Smooth muscle cell (in vitro differentiated cells): ENCODE results near the gene ACSL1. TPM values are rescaled to one million over a fixed set of nuclear protein-coding genes. Genes with fewer than 3 reads are reported as not detected.

Experiments
- DNase-seq: peaks from one replicate; lab custom pipeline; 2025; ENCODE audit not compliant: unreplicated experiment; lab: John Stamatoyannopoulos, UW
- H2AFZ ChIP-seq: fragments of 200-600 bp; sonication (generic); 2 replicates; pipeline ENCODE4 v1.6.0; 2016; ENCODE audit warnings: antibody characterized with exemption, low read depth, mild to moderate bottlenecking
- H3F3A ChIP-seq: fragments of 200-600 bp; sonication (generic); 2 replicates; pipeline ENCODE4 v1.6.0; 2017; ENCODE audit warnings: antibody characterized with exemption, low read depth
- H3K27ac ChIP-seq: fragments of 200-600 bp; sonication (generic); 2 replicates; pipeline ENCODE4 v1.5.1; 2016; ENCODE audit warnings: low read depth, mild to moderate bottlenecking
- H3K27me3 ChIP-seq: fragments of 200-600 bp; sonication (generic); 2 replicates; pipeline ENCODE4 v1.6.1; 2016; ENCODE audit warnings: low read depth, mild to moderate bottlenecking
- H3K36me3 ChIP-seq: fragments of 200-600 bp; sonication (generic); 2 replicates; pipeline ENCODE4 v1.5.1; 2016; ENCODE audit warnings: low read depth
- H3K4me1 ChIP-seq: fragments of 200-600 bp; sonication (generic); 2 replicates; pipeline ENCODE4 v1.5.1; 2016; ENCODE audit warnings: low read depth
- H3K4me2 ChIP-seq: fragments of 200-600 bp; sonication (generic); 2 replicates; pipeline ENCODE4 v1.6.0; 2016; ENCODE audit warnings: mild to moderate bottlenecking
- H3K4me3 ChIP-seq: fragments of 200-600 bp; sonication (generic); 2 replicates; pipeline ENCODE4 v1.5.1; 2016; ENCODE audit warnings: mild to moderate bottlenecking
- H3K79me2 ChIP-seq: fragments of 200-600 bp; sonication (generic); 2 replicates; pipeline ENCODE4 v1.6.0; 2016; ENCODE audit warnings: low read depth, mild to moderate bottlenecking
- H3K9ac ChIP-seq: fragments of 200-600 bp; sonication (generic); 2 replicates; pipeline ENCODE4 v1.6.0; 2016; ENCODE audit warnings: low read depth
- H3K9me3 ChIP-seq: fragments of 200-600 bp; sonication (generic); replicated peaks from 2 replicates; pipeline ENCODE4 v1.5.1; 2016; ENCODE audit warnings: low read depth
- H4K20me1 ChIP-seq: fragments of 200-600 bp; sonication (generic); 2 replicates; pipeline ENCODE4 v1.6.0; 2016; ENCODE audit warnings: low read depth
- CTCF ChIP-seq: fragments of 200-600 bp; sonication (generic); IDR thresholded peaks from 2 replicates; pipeline ENCODE4 v1.5.1; 2017; ENCODE audit warnings: borderline replicate concordance, mild to moderate bottlenecking, antibody characterized with exemption; ENCODE audit not compliant: insufficient read depth, poor library complexity, severe bottlenecking
- WGBS: methylation state at CpG from one replicate; pipeline ENCODE4 v1.1.7; 2016; ENCODE audit warnings: low lambda C conversion rate; 5-methylcytosine and 5-hydroxymethylcytosine counted together
- polyA plus RNA-seq: library from polyadenylated mRNA; unstranded; fragments of >200 nt; fragmentation: Nextera tagmentation; extraction: Ambion mirVana; gene quantifications from 2 replicates; pipeline ENCODE4 v1.2.1, GENCODE V29; 2016
- total RNA-seq: library from RNA; depleted of rRNA; stranded (reverse); fragments of >200 nt; gene quantifications from 2 replicates; pipeline ENCODE4 v1.2.3, GENCODE V29; 2014

ACSL1 gene
- total and polyA plus RNA-seq, 2 experiments from 2014 or later = 13.8 to 24.5 TPM

- no peaks in the 10 kb centered on the region for H3K27me3 ChIP-seq
- peaks cover 4% of the 10 kb centered on the region for H3F3A ChIP-seq
- H3K4me1 ChIP-seq = no peaks in the 10 kb centered on the region
- H3K36me3 ChIP-seq = no peaks in the 10 kb centered on the region
- 97% methylated on average over 5 of the region's 5 CpGs for WGBS
- no peaks in the 10 kb centered on the region for H4K20me1 ChIP-seq
- H3K9ac ChIP-seq = no peak overlapping the region
- DNase-seq = no peak
- H2AFZ ChIP-seq = no peak overlapping the region
- no peak overlapping the region for H3K4me2 ChIP-seq
- H3K9me3 ChIP-seq = no peaks in the 10 kb centered on the region
- no peaks in the 10 kb centered on the region for H3K79me2 ChIP-seq
- no peak overlapping the region for H3K27ac ChIP-seq
- no peak overlapping the region for H3K4me3 ChIP-seq
- TF ChIP-seq CTCF = no peak
Observed at GRCh38 chr4:184762100-184762499, 63.7 kb downstream of the ACSL1 start.

- H3K36me3 ChIP-seq = no peaks in the 10 kb centered on the region
- H3K79me2 ChIP-seq = no peaks in the 10 kb centered on the region
- H3K27me3 ChIP-seq = no peaks in the 10 kb centered on the region
- no peak overlapping the region for H3K9ac ChIP-seq
- no peak overlapping the region for H3K4me2 ChIP-seq
- no peak for DNase-seq
- 95% methylated on average over 5 of the region's 5 CpGs for WGBS
- no peaks in the 10 kb centered on the region for H3K9me3 ChIP-seq
- peaks cover 12% of the 10 kb centered on the region for H3F3A ChIP-seq
- H4K20me1 ChIP-seq = no peaks in the 10 kb centered on the region
- H2AFZ ChIP-seq = no peak overlapping the region
- H3K4me1 ChIP-seq = peaks cover 2% of the 10 kb centered on the region
- H3K4me3 ChIP-seq = no peak overlapping the region
- H3K27ac ChIP-seq = no peak overlapping the region
- no peak for TF ChIP-seq CTCF
Observed at GRCh38 chr4:184760681-184761080, 65.1 kb downstream of the ACSL1 start.

- Histone ChIP-seq H3K36me3 (no peaks in the 10 kb centered on the region), H3F3A (peaks cover 15% of the 10 kb centered on the region), H3K4me2 (no peak overlapping the region), H4K20me1 (no peaks in the 10 kb centered on the region), H3K27me3 (no peaks in the 10 kb centered on the region), H3K9me3 (no peaks in the 10 kb centered on the region), H3K4me1 (peaks cover 5% of the 10 kb centered on the region), H3K27ac (no peak overlapping the region), H2AFZ (no peak overlapping the region), H3K79me2 (no peaks in the 10 kb centered on the region), H3K9ac (no peak overlapping the region), H3K4me3 (no peak overlapping the region)
- no peak for TF ChIP-seq CTCF
- DNase-seq = no peak
- WGBS = 70% methylated on average over 2 of the region's 2 CpGs
Observed at GRCh38 chr4:184757810-184758209, 68.0 kb downstream of the ACSL1 start.

GRCh38 chr4:184756399-184756798 is 69.4 kb downstream of the ACSL1 start:
- no peak for TF ChIP-seq CTCF
- peak overlapping the region; percentile 54 for H3K27ac ChIP-seq
- DNase-seq = no peak
- H3K9me3 ChIP-seq = no peaks in the 10 kb centered on the region
- H2AFZ ChIP-seq = no peak overlapping the region
- peak overlapping the region; percentile 50 for H3K4me2 ChIP-seq
- no peaks in the 10 kb centered on the region for H3K27me3 ChIP-seq
- H3K4me1 ChIP-seq = peaks cover 5% of the 10 kb centered on the region
- H3K36me3 ChIP-seq = no peaks in the 10 kb centered on the region
- H3K79me2 ChIP-seq = no peaks in the 10 kb centered on the region
- no peaks in the 10 kb centered on the region for H4K20me1 ChIP-seq
- peaks cover 15% of the 10 kb centered on the region for H3F3A ChIP-seq
- H3K4me3 ChIP-seq = no peak overlapping the region
- H3K9ac ChIP-seq = no peak overlapping the region
- 25% methylated on average over 6 of the region's 6 CpGs for WGBS
